Brain microvascular endothelial cell (primary cell): ENCODE results near the gene ZDHHC18.
"Not testable (repeated sequence)": the region's sequence is repeated elsewhere in the genome, so short reads cannot be mapped to it uniquely, and the experiment has no call there.

Experiments used
- DNase-seq: peaks from one replicate; pipeline ENCODE4 v3.0.0-alpha.2; 2020
- H3K27ac ChIP-seq: fragments of 250-450 bp; sonication (Bioruptor Pico); 2 replicates; pipeline ENCODE4 v1.5.1; 2020; ENCODE audit warnings: mild to moderate bottlenecking, moderate library complexity
- H3K27me3 ChIP-seq: fragments of 250-450 bp; sonication (Bioruptor Pico); replicated peaks from 2 replicates; pipeline ENCODE4 v1.5.1; 2020; ENCODE audit warnings: mild to moderate bottlenecking
- H3K36me3 ChIP-seq: fragments of 250-450 bp; sonication (Bioruptor Pico); replicated peaks from 2 replicates; pipeline ENCODE4 v1.5.1; 2020; ENCODE audit warnings: mild to moderate bottlenecking
- H3K4me3 ChIP-seq: 2 replicates; pipeline ENCODE4 v1.5.1; 2011; ENCODE audit warnings: low read depth, mild to moderate bottlenecking, control low read depth, low read length, moderate library complexity
- CTCF ChIP-seq: IDR thresholded peaks from 2 replicates; pipeline ENCODE4 v1.5.1; 2011; ENCODE audit warnings: low read depth, mild to moderate bottlenecking, moderate library complexity, low read length, control low read depth, inconsistent platforms; ENCODE audit errors: missing control alignments
- in situ Hi-C: cut with HindIII; loops from 2 replicates; pipeline ENCODE4 v1.10.0; 2017; ENCODE audit warnings: low sequenced_read_pairs, low pct_ligation_motif_present

ZDHHC18 gene

GRCh38 chr1:26832249-26832960 is 5.9 kb downstream of the ZDHHC18 start:
- in situ Hi-C loops = no loop called here
- no peak for TF ChIP-seq CTCF

GRCh38 chr1:26833432-26834405 is 7.2 kb downstream of the ZDHHC18 start:
- TF ChIP-seq CTCF = no peak
- no peak overlapping the region for H3K27ac ChIP-seq
- no peak overlapping the region for H3K4me3 ChIP-seq
- H3K27me3 ChIP-seq = no peaks in the 10 kb centered on the region
- H3K36me3 ChIP-seq = peaks cover 46% of the 10 kb centered on the region
- in situ Hi-C loops = no loop called here
- no peak for DNase-seq

More at GRCh38 chr1:26832249-26832960, 5.9 kb downstream of the ZDHHC18 start:
- Histone ChIP-seq H3K27ac (no peak overlapping the region), H3K27me3 (no peaks in the 10 kb centered on the region), H3K36me3 (peaks cover 36% of the 10 kb centered on the region), H3K4me3 (no peak overlapping the region)
- DNase-seq = no peak

GRCh38 chr1:26837665-26838064 is 11.2 kb downstream of the ZDHHC18 start:
- H3K4me3 ChIP-seq, H3K27ac ChIP-seq, DNase-seq, H3K27me3 ChIP-seq, in situ Hi-C loops: not testable (repeated sequence)
- H3K36me3 ChIP-seq = peaks cover 50% of the 10 kb centered on the region

- Histone ChIP-seq H3K27ac (no peak overlapping the region), H3K27me3 (no peaks in the 10 kb centered on the region), H3K36me3 (peaks cover 43% of the 10 kb centered on the region), H3K4me3 (no peak overlapping the region)
- in situ Hi-C loops = no loop called here
- no peak for TF ChIP-seq CTCF
- DNase-seq = no peak
Observed at GRCh38 chr1:26838474-26839338, 12.2 kb downstream of the ZDHHC18 start.

- H3K36me3 ChIP-seq = peaks cover 37% of the 10 kb centered on the region
- in situ Hi-C loops = no loop called here
- H3K27me3 ChIP-seq = no peaks in the 10 kb centered on the region
- no peak overlapping the region for H3K4me3 ChIP-seq
- no peak overlapping the region for H3K27ac ChIP-seq
- DNase-seq = no peak
- TF ChIP-seq CTCF = no peak
Observed at GRCh38 chr1:26839339-26839722, 12.8 kb downstream of the ZDHHC18 start.
